SU-DHL-6 (cell line): ENCODE measurements around the gene GCH1.

Experiments
- EZH2phosphoT487 ChIP-seq: fragments of 200-600 bp; sonication (generic), shearing (Covaris generic); conservative IDR thresholded peaks from 2 replicates; pipeline ENCODE4 v1.6.1; 2018; ENCODE audit warnings: mild to moderate bottlenecking, antibody characterized with exemption, low read length, moderate library complexity, mixed read lengths
- TF ChIP-seq, protein P1 (sequence below): fragments of 200-600 bp; sonication (generic); IDR thresholded peaks from one replicate; pipeline ENCODE4 v1.5.1; 2017; ENCODE audit warnings: antibody characterized with exemption, mild to moderate bottlenecking, low read length, moderate library complexity; ENCODE audit not compliant: insufficient read depth, poor library complexity, severe bottlenecking

GRCh38 chr14:54882521-54882920, 20.1 kb downstream of the GCH1 start:
- TF ChIP-seq, protein P1, sequence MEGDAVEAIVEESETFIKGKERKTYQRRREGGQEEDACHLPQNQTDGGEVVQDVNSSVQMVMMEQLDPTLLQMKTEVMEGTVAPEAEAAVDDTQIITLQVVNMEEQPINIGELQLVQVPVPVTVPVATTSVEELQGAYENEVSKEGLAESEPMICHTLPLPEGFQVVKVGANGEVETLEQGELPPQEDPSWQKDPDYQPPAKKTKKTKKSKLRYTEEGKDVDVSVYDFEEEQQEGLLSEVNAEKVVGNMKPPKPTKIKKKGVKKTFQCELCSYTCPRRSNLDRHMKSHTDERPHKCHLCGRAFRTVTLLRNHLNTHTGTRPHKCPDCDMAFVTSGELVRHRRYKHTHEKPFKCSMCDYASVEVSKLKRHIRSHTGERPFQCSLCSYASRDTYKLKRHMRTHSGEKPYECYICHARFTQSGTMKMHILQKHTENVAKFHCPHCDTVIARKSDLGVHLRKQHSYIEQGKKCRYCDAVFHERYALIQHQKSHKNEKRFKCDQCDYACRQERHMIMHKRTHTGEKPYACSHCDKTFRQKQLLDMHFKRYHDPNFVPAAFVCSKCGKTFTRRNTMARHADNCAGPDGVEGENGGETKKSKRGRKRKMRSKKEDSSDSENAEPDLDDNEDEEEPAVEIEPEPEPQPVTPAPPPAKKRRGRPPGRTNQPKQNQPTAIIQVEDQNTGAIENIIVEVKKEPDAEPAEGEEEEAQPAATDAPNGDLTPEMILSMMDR = no peak
- TF ChIP-seq EZH2phosphoT487 = no peak
